ENCODE measurements around the gene TWNK. TPM values are rescaled to one million over a fixed set of nuclear protein-coding genes. Genes with fewer than 3 reads are reported as not detected.

TWNK gene
- total RNA-seq, 4 donors from 2014 or later: 8.2 to 19.8 (median 10.0) TPM

GRCh38 chr10:100984672-100985177, 2.6 kb upstream of the TWNK start:
- H3K27ac ChIP-seq: no peak overlapping the region
- no peaks in the 10 kb centered on the region for H3K27me3 ChIP-seq
- H3K9me3 ChIP-seq: no peaks in the 10 kb centered on the region
- peaks cover 0 to 41% of the 10 kb centered on the region in 2 donors for H3K36me3 ChIP-seq
- ATAC-seq (no peak), DNase-seq (peak in 1 of 2 donors; percentile 8)
- H3K4me3 ChIP-seq: no peak overlapping the region
- peaks cover 29 to 31% of the 10 kb centered on the region in 2 donors for H3K4me1 ChIP-seq
- in situ Hi-C loops (cut with MboI; ENCODE audit: low sequenced_read_pairs in 4 of 4) (no loop called here), intact Hi-C loops (cut with DNase I; ENCODE audit: low total_unique reads) (no loop called here)
- TF ChIP-seq POLR2A (IDR thresholded peaks at IDR 0.05) (no peak), CTCF (IDR thresholded peaks at IDR 0.05 in 4 of 5, conservative IDR thresholded peaks at IDR 0.05 in 1 of 5) (no peak)

DNA sequence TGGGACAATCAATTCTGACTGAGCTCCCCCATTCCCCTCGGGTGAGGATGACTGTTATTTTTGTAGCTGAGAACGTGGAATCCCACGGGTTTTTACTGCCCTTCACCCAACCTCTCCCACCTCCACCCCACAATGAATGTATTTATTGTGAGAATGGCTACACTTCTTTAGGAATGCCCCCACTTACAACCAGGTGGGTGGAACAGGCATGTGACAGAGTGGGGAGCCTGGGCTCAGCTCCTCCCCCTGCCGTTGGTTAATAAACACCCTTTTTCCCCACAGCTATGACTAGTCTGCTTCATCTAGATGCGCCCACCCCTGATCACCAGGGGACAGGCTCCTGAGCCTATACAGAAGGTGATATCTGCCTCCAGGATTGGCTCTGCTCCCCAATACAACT, 2.0 kb upstream of the TWNK start:
- no peak for TF ChIP-seq CTCF (IDR thresholded peaks at IDR 0.05 in 4 of 5, conservative IDR thresholded peaks at IDR 0.05 in 1 of 5)
- TF ChIP-seq POLR2A (IDR thresholded peaks at IDR 0.05): no peak
- in situ Hi-C loops (cut with MboI; ENCODE audit: low sequenced_read_pairs in 4 of 4) (no loop called here), intact Hi-C loops (cut with DNase I; ENCODE audit: low total_unique reads) (no loop called here)
- no peaks in the 10 kb centered on the region for H3K27me3 ChIP-seq
- ATAC-seq (no peak), DNase-seq (no peak)
- H3K36me3 ChIP-seq: peaks cover 0 to 38% of the 10 kb centered on the region in 2 donors
- H3K4me1 ChIP-seq: peaks cover 31 to 37% of the 10 kb centered on the region in 2 donors
- no peaks in the 10 kb centered on the region for H3K9me3 ChIP-seq
- H3K4me3 ChIP-seq: no peak overlapping the region
- H3K27ac ChIP-seq: no peak overlapping the region

DNA sequence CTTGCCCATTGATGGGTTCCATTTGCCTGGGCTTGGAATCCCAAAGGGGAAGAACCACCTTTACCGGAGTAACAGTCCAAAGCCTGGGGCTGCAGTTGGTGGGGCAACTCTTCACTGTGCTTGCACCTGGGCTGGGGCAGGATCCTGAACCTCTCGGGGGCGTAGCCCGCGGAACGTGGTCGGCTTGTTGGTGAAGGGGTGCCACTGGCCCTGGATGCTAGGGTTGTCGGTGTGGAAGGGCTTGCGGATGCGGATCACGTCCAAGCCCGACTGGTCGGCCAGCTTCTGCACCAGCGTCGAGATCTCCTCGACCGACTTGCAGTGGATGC, 756 bp upstream of the TWNK start:
- intact Hi-C loops (cut with DNase I; ENCODE audit: low total_unique reads) (no loop called here), in situ Hi-C loops (cut with MboI; ENCODE audit: low sequenced_read_pairs in 4 of 4) (no loop called here)
- peak overlapping the region; percentile 79 to 91 (median 84) for H3K27ac ChIP-seq
- H3K9me3 ChIP-seq: no peaks in the 10 kb centered on the region
- no peaks in the 10 kb centered on the region for H3K27me3 ChIP-seq
- DNase-seq: no peak
- no peak for ATAC-seq
- peak overlapping the region; percentile 78 to 96 (median 90) for H3K4me3 ChIP-seq
- H3K4me1 ChIP-seq: peaks cover 32 to 37% of the 10 kb centered on the region in 2 donors
- peaks cover 0 to 38% of the 10 kb centered on the region in 2 donors for H3K36me3 ChIP-seq
- TF ChIP-seq POLR2A (IDR thresholded peaks at IDR 0.05): no peak
- no peak for TF ChIP-seq CTCF (IDR thresholded peaks at IDR 0.05 in 4 of 5, conservative IDR thresholded peaks at IDR 0.05 in 1 of 5)

- in situ Hi-C loops (cut with MboI; ENCODE audit: low sequenced_read_pairs in 4 of 4): no loop called here
- ATAC-seq (no peak), DNase-seq (no peak)
- TF ChIP-seq CTCF (IDR thresholded peaks at IDR 0.05 in 4 of 5, conservative IDR thresholded peaks at IDR 0.05 in 1 of 5): no peak
- TF ChIP-seq POLR2A (IDR thresholded peaks at IDR 0.05): peak in 1 of 2 donors; percentile 6
- H3K36me3 ChIP-seq: peaks cover 0 to 37% of the 10 kb centered on the region in 2 donors
- intact Hi-C loops (cut with DNase I; ENCODE audit: low total_unique reads): no loop called here
- peak overlapping the region; percentile 78 to 96 (median 90) for H3K4me3 ChIP-seq
- no peaks in the 10 kb centered on the region for H3K27me3 ChIP-seq
- peak overlapping the region; percentile 79 to 91 (median 84) for H3K27ac ChIP-seq
- H3K4me1 ChIP-seq: peaks cover 32 to 37% of the 10 kb centered on the region in 2 donors
- no peaks in the 10 kb centered on the region for H3K9me3 ChIP-seq
Observed at GRCh38 chr10:100987685-100988049, 324 bp downstream of the TWNK start.

DNA sequence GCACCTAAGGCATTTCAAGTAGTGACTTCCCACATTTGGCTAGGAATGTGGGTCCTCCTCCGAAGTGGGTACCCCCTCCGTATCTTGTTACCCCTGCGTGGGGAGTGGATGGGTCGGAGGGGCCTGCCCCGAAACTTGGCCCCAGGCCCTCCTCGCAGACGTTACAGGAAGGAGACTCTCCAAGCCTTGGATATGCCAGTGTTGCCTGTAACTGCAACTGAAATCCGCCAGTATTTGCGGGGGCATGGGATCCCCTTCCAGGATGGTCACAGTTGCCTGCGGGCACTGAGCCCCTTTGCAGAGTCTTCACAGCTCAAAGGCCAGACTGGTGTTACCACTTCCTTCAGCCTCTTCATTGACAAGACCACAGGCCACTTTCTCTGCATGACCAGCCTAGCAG, 823 bp downstream of the TWNK start:
- DNase-seq (no peak), ATAC-seq (no peak)
- intact Hi-C loops (cut with DNase I; ENCODE audit: low total_unique reads): no loop called here
- Histone ChIP-seq H3K4me3 (peak overlapping the region; percentile 78 to 96 (median 90)), H3K27me3 (no peaks in the 10 kb centered on the region), H3K9me3 (no peaks in the 10 kb centered on the region), H3K4me1 (peaks cover 32 to 37% of the 10 kb centered on the region in 2 donors), H3K27ac (peak overlapping the region in 2 of 4 donors; percentile 86 to 91), H3K36me3 (peaks cover 0 to 40% of the 10 kb centered on the region in 2 donors)
- in situ Hi-C loops (cut with MboI; ENCODE audit: low sequenced_read_pairs in 4 of 4): no loop called here
- TF ChIP-seq CTCF (IDR thresholded peaks at IDR 0.05 in 4 of 5, conservative IDR thresholded peaks at IDR 0.05 in 1 of 5): no peak
- TF ChIP-seq POLR2A (IDR thresholded peaks at IDR 0.05): no peak
